Kidney tubule cell (primary cell): ENCODE data around the gene FOXF2.
A peak's percentile ranks its signal among the peaks of the same experiment; 100 is the strongest.

Experiments used
- DNase-seq: peaks from one replicate; pipeline ENCODE4 v3.0.0-alpha.2; 2018; ENCODE audit warnings: low spot score

The FOXF2 gene

GRCh38 chr6:1390946-1391799 lies 1.8 kb downstream of the FOXF2 start:
- DNase-seq = peak; percentile 4

GRCh38 chr6:1391800-1392309 lies 2.5 kb downstream of the FOXF2 start:
- DNase-seq = no peak

- DNase-seq = no peak
These were observed 3.7 kb downstream of the FOXF2 start for GRCh38 chr6:1392813-1393640.

GRCh38 chr6:1393641-1394283 lies 4.4 kb downstream of the FOXF2 start:
- DNase-seq = no peak

GRCh38 chr6:1394514-1395463 lies 5.4 kb downstream of the FOXF2 start:
- no peak for DNase-seq

GRCh38 chr6:1395506-1395905 lies 6.1 kb downstream of the FOXF2 start:
- DNase-seq = no peak

- no peak for DNase-seq
These were observed 6.8 kb downstream of the FOXF2 start for GRCh38 chr6:1395941-1396908.

- DNase-seq = peak; percentile 66
These were observed 7.8 kb downstream of the FOXF2 start for GRCh38 chr6:1396952-1397868.

GRCh38 chr6:1399085-1399780 lies 9.9 kb downstream of the FOXF2 start:
- DNase-seq = no peak

GRCh38 chr6:1400126-1400850 lies 10.9 kb downstream of the FOXF2 start:
- no peak for DNase-seq

GRCh38 chr6:1402369-1402768 lies 13.0 kb downstream of the FOXF2 start:
- DNase-seq = no peak

- no peak for DNase-seq
These were observed 13.5 kb downstream of the FOXF2 start for GRCh38 chr6:1402868-1403267.

- no peak for DNase-seq
These were observed 14.7 kb downstream of the FOXF2 start for GRCh38 chr6:1403851-1404712.

- DNase-seq = no peak
These were observed 15.3 kb downstream of the FOXF2 start for GRCh38 chr6:1404713-1405098.

- no peak for DNase-seq
These were observed 15.8 kb downstream of the FOXF2 start for GRCh38 chr6:1405221-1405620.

- no peak for DNase-seq
These were observed 17.1 kb downstream of the FOXF2 start for GRCh38 chr6:1406306-1407072.
